KMS-11 (cell line): ENCODE measurements around the gene EFCAB7.

Source experiments
- H2AFZ ChIP-seq: fragments of 200-600 bp; sonication (generic); 2 replicates; pipeline ENCODE4 v1.6.1; 2016; ENCODE audit warnings: antibody characterized with exemption, mixed run types, low read depth
- H3K27ac ChIP-seq: fragments of 200-600 bp; sonication (generic); 2 replicates; pipeline ENCODE4 v1.6.1; 2016; ENCODE audit warnings: mild to moderate bottlenecking, mixed run types
- H3K27me3 ChIP-seq: fragments of 200-600 bp; sonication (generic); 2 replicates; pipeline ENCODE4 v1.6.1; 2017; ENCODE audit warnings: mild to moderate bottlenecking, low read depth, mixed run types, moderate library complexity; ENCODE audit not compliant: insufficient read depth
- H3K36me3 ChIP-seq: fragments of 200-600 bp; sonication (generic); 2 replicates; pipeline ENCODE4 v1.6.1; 2017; ENCODE audit warnings: mild to moderate bottlenecking, mixed run types; ENCODE audit not compliant: insufficient read depth
- H3K4me1 ChIP-seq: fragments of 200-600 bp; sonication (generic); 2 replicates; pipeline ENCODE4 v1.6.1; 2016; ENCODE audit warnings: mild to moderate bottlenecking, low read depth, mixed run types; ENCODE audit not compliant: poor library complexity, severe bottlenecking
- H3K4me2 ChIP-seq: fragments of 200-600 bp; sonication (generic); 2 replicates; pipeline ENCODE4 v1.7.0; 2016; ENCODE audit warnings: mild to moderate bottlenecking, mixed run types
- H3K4me3 ChIP-seq: fragments of 200-600 bp; sonication (generic); IDR thresholded peaks from 2 replicates; pipeline ENCODE4 v1.6.1; 2017; ENCODE audit warnings: low read depth, low read length, mixed read lengths; ENCODE audit not compliant: insufficient read depth
- H3K79me2 ChIP-seq: fragments of 200-600 bp; sonication (generic); 2 replicates; pipeline ENCODE4 v1.6.1; 2016; ENCODE audit warnings: low read depth, mixed run types; ENCODE audit not compliant: insufficient read depth
- H3K9ac ChIP-seq: fragments of 200-600 bp; sonication (generic); 2 replicates; pipeline ENCODE4 v1.6.1; 2016; ENCODE audit warnings: mild to moderate bottlenecking, mixed run types
- H4K20me1 ChIP-seq: fragments of 200-600 bp; sonication (generic); 2 replicates; pipeline ENCODE4 v1.6.1; 2016; ENCODE audit warnings: mild to moderate bottlenecking, mixed run types; ENCODE audit not compliant: insufficient read depth
- TF ChIP-seq, protein P1 (sequence below): fragments of 200-600 bp; sonication (generic); conservative IDR thresholded peaks from 2 replicates; pipeline ENCODE4 v1.6.1; 2017; ENCODE audit warnings: low read depth, mild to moderate bottlenecking, antibody characterized with exemption, low read length, moderate library complexity, mixed read lengths

The EFCAB7 gene, protein sequence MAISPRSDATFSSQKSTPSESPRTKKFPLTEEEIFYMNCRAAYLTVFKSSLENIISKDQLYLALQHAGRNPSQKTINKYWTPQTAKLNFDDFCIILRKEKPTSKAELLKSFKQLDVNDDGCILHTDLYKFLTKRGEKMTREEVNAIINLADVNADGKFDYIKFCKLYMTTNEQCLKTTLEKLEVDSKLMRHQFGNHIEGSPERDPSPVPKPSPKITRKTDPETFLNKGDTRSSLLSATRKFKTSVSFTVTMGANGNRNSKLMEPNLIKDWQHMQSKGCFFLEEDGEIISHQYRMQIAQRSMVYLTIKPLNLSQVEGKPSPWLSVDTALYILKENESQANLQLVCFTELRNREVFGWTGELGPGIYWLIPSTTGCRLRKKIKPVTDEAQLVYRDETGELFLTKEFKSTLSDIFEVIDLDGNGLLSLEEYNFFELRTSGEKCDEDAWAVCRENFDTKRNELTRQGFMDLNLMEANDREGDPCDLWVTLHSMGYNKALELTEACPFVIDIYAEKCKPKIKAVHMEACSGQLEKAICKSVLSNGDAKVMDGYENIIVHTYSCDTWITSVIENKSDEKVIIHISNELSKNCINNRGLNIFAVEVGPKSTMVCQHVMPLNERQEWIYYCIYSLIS

DNA sequence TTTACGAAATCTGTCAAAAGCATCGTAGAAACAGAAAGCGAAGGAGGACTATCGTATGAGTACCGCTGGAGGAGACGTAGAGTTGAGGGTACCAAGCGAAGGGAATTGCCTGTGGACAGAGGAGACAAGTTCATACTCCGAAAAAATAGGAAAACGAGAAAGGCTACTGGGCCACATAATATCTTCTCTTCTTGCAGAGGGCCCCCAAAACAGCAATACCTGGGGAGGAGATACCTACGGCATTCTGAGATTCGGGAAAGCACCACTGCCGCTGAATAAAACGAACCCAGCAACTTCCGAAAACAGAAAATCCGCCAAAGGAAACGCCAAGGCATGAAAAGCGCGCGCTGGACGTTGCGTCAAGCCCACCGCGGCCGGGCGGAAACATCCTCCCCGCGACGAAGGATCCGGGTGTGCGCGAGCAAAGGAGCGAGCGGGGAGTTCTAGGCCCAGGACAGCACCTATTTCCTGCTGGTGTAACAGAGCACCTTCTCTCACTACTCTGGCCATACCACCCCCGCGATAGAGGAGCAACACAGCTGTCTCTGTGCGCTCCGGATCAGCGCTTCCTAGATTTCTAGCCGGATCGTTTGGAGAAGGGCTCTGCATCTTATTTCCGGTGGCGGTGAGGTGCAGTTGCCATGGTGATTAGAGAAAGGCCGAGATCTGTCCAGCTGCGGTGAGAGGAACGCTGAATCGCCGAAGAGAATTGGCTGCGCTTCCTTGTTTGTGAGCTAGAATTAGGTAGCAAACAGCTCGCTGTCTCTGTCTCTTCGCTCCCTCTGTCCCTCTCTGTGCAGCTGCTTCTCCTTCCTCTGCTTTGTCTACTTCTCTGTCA, at the start of gene EFCAB7, which contains the start of gene ITGB3BP:
TSS of gene EFCAB7 (plus strand) at position 635 of the 838 bp plus-strand sequence. CDS start 2,048 bp downstream, outside the sequence.
TSS of gene ITGB3BP (minus strand) at position 335 of the 838 bp plus-strand sequence. CDS start at position 243, 92 bp downstream.
- no peaks in the 10 kb centered on the region for H3K27me3 ChIP-seq
- peak within 1 kb of the TSS; percentile 95 for H3K27ac ChIP-seq
- peaks cover 31% of the 10 kb centered on the region for H3K4me1 ChIP-seq
- peak within 1 kb of the TSS; percentile 90 for H3K4me2 ChIP-seq
- no peaks in the 10 kb centered on the region for H4K20me1 ChIP-seq
- no peaks in the 10 kb centered on the region for H3K36me3 ChIP-seq
- peaks cover 39% of the 10 kb centered on the region for H3K79me2 ChIP-seq
- H3K4me3 ChIP-seq: no peak within 1 kb of the TSS
- TF ChIP-seq, protein P1, sequence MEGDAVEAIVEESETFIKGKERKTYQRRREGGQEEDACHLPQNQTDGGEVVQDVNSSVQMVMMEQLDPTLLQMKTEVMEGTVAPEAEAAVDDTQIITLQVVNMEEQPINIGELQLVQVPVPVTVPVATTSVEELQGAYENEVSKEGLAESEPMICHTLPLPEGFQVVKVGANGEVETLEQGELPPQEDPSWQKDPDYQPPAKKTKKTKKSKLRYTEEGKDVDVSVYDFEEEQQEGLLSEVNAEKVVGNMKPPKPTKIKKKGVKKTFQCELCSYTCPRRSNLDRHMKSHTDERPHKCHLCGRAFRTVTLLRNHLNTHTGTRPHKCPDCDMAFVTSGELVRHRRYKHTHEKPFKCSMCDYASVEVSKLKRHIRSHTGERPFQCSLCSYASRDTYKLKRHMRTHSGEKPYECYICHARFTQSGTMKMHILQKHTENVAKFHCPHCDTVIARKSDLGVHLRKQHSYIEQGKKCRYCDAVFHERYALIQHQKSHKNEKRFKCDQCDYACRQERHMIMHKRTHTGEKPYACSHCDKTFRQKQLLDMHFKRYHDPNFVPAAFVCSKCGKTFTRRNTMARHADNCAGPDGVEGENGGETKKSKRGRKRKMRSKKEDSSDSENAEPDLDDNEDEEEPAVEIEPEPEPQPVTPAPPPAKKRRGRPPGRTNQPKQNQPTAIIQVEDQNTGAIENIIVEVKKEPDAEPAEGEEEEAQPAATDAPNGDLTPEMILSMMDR: no peak
- peak within 1 kb of the TSS; percentile 83 for H3K9ac ChIP-seq
- H2AFZ ChIP-seq: peak within 1 kb of the TSS; percentile 96

DNA sequence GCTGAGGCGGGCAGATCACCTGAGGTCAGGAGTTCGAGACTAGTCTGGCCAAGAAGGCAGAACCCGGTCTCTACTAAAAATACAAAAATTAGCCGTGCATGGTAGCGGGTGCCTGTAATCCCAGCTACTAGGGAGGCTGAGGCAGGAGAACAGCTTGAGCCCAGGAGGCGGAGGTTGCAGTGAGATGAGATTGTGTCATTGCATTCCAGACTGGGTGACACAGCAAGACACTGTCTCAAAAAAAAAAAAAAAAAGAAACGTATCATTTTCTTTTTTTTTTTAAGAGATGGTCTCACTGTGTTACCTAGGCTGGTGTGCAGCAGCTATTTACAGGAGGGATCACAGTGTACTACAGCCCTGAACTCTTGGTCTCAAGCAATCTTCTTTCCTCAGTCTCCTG, 47.6 kb upstream of the EFCAB7 start:
- TF ChIP-seq, protein P1: no peak
- Histone ChIP-seq H2AFZ (no peak overlapping the region), H3K27me3 (no peaks in the 10 kb centered on the region), H4K20me1 (no peaks in the 10 kb centered on the region), H3K4me3 (no peak overlapping the region), H3K36me3 (no peaks in the 10 kb centered on the region), H3K9ac (no peak overlapping the region), H3K27ac (no peak overlapping the region), H3K79me2 (no peaks in the 10 kb centered on the region), H3K4me1 (no peaks in the 10 kb centered on the region), H3K4me2 (no peak overlapping the region)

DNA sequence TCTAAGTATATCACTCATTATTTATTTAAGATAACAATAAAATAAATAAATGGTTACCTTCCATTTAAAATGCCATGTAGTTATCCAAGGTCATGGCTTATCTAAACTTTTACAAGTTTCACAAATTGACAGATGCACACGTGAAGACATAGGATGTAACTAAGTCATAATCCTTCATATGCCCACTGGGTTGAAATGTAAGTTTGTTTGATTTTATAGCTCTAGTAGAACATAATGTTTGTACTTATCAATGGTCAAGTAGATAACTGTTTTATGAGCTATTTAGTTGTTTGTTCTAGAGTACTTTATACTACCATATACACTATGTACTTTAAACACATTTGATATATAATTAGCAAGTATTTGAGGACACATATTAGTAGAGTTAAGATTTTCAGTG, 43.3 kb upstream of the EFCAB7 start:
- no peak overlapping the region for H2AFZ ChIP-seq
- no peaks in the 10 kb centered on the region for H4K20me1 ChIP-seq
- H3K4me2 ChIP-seq: no peak overlapping the region
- no peak overlapping the region for H3K9ac ChIP-seq
- no peak overlapping the region for H3K27ac ChIP-seq
- no peak overlapping the region for H3K4me3 ChIP-seq
- no peaks in the 10 kb centered on the region for H3K79me2 ChIP-seq
- TF ChIP-seq, protein P1: no peak
- no peaks in the 10 kb centered on the region for H3K36me3 ChIP-seq
- no peaks in the 10 kb centered on the region for H3K4me1 ChIP-seq
- no peaks in the 10 kb centered on the region for H3K27me3 ChIP-seq

DNA sequence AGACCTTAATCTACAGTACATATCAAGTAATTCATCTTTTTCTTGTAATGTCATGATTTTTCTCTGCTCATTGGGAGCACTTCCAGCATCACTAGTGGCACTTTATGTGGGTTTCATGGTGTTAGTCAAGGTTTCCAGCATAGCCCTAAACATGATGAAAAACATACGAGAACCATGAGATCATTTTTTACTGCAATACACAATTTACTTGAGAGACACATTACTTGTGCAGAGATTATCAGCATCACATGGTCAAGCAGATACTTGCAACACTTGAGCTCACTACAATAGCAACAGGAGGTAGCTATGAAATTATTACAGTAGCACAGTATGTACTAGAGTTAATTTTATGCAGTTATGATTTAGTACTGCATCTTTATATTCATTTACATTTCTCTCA, 36.7 kb upstream of the EFCAB7 start:
- Histone ChIP-seq H3K27me3 (no peaks in the 10 kb centered on the region), H4K20me1 (no peaks in the 10 kb centered on the region), H3K9ac (no peak overlapping the region), H3K27ac (no peak overlapping the region), H3K36me3 (no peaks in the 10 kb centered on the region), H2AFZ (no peak overlapping the region), H3K4me2 (no peak overlapping the region), H3K4me3 (no peak overlapping the region), H3K79me2 (no peaks in the 10 kb centered on the region), H3K4me1 (no peaks in the 10 kb centered on the region)
- TF ChIP-seq, protein P1: no peak
